Stimulated activated CD8-positive, alpha-beta memory T cell treated with anti-CD3 and anti-CD28 coated beads, Interleukin-2, amount 100 ng/mL, for 48 hours (primary cell): ENCODE results near the gene PTGS1.
A peak's percentile ranks its signal among the peaks of the same experiment; 100 is the strongest.
"Not testable (repeated sequence)": the region's sequence is repeated elsewhere in the genome, so short reads cannot be mapped to it uniquely, and the experiment has no call there.

Experiments used
- DNase-seq, 2 donors: peaks; one replicate each; pipeline ENCODE4 v3.0.0-alpha.2; 2020; ENCODE audit warnings: low read depth in 2 of 2

Gene PTGS1

DNA sequence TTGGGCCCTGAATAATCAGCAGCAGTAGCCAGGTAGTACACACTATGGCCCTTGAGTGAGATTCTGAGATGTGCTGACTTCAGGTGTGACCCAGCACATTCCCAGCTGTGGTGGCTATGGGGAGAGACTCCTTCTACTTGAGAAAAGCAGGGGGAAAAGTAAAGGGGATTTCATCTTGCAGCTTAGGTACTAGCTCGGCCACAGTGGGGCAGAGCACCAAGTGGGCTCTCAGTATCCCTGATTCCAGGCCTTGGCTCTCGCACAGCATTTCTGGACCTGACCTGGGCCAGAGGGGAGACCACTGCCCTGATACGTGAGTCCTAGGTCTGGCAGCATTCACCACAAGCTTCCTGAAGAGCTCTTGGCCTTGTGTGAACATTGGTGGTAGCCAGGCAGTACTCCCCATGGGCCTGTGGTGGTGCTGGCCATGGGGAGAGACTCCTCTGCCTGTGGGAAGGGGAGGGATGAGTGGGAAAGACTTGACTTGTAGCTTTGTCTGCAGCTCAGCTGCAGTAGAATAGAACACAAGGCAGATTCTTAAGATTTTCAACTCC, 27.6 kb downstream of the PTGS1 start:
- DNase-seq: no peak

DNA sequence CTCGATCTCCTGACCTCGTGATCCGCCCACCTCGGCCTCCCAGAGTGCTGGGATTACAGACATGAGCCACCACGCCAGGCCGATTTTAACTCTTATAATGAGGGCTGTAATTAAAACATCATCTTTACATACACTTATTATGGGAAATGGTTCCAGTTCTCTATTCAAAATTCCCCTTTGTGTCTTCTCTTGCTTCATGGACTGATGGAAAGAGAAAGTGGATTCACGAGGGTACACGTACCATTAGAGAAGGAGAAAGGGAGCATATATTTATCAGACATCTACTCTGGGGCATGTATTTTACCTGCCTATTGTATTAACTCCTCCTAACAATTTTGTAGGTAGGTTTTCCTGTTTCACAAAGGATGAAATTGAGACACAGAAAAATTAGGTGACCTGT, 31.1 kb downstream of the PTGS1 start:
- no peak for DNase-seq

DNA sequence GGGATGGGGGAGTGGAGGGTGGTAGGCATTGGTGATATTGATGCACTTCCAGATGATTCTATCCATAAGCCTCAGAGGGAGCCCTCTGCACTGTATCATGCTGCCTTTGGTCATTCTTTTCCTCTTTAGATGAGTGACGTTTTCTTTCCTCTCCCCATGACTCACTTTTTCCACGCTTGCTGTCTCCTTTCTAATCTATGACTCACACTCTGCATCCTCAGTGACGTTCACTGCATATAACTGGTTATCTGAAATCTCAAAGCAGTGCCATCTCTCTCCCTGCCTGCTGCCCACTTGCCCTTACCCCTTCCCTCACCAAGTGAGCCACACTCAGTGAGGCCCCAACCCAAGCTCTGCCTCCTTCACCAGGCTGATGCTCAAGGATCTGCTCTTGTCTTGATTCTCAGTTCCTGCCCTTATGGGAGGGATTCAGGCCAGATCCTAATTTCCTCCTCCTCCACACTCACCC, 31.6 kb downstream of the PTGS1 start:
- DNase-seq: peak; percentile 11 to 13

DNA sequence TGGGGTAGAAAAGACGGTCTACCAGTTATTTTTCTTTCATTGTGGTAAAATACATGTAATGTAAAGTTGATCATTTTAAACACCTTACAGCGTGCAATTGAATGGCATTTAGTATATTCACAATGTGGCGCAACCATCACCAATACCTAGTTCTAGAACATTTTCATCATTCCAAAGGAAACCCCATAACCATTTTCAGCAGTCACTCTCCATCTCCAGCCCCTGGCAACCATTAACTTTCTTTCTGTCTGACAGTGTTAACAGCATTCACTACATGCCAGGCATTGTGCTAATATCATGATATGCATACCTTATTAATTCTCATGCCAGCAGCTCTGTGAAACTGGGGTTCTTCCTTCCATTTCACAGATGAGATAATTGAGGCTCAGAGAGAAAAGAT, 32.0 kb downstream of the PTGS1 start:
- no peak for DNase-seq

DNA sequence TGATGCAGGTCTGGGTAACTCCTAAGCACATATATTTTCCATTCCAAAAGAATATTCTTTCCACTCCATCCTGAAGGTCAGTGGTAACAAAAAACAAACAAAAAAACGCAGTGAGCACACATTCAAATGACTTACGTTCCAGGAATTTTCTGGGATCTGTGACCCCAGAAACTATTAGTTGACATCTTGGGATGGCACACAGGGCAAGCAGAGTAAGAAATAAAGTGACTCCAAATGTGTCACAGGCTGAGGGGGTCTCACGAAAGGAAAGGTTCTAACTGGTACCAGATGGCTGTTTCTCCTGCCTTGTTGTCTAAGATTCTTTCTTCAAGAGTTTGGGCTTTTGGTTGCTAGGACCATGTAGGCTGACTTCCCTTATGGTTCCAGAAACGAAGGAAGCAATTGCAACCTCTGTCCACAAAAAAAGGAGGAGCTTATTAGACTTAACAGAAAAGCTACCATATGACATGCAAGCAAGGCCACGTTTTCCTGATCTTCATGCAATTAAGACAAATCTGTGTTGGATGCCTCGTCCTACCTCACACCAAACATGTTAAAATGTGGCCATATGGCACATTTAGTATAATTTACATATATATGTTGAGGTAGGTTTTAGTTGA, 32.7 kb downstream of the PTGS1 start:
- no peak for DNase-seq

DNA sequence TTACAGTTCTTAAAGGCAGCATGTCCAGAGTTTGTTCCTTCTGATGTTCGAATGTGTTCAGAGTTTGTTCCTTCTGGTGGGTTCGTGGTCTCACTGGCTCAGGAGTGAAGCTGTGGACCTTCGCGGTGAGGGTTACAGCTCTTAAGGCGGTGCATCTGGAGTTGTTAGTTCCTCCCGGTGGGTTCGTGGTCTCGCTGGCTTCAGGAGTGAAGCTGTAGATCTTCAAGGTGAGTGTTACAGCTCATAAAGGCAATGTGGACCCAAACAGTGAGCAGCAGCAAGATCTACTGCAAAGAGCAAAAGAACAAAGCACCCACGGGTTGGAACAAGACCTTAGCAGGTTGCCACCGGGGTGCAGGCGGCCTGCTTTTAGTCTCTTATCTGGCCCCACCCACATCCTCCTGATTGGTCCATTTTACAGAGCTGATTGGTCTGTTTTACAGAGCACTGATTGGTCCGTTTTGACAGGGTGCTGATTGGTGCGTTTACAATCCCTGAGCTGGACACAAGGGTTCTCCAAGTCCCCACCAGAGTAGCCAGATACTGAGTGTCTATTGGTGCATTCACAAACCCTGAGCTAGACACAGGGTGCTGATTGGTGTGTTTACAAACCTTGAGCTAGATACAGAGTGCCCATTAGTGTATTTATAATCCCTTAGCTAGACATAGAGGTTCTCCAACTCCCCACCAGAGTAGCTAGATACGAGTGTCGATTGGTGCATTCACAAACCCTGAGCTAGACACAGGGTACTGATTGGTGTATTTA, 34.7 kb downstream of the PTGS1 start:
- not testable (repeated sequence) for DNase-seq

DNA sequence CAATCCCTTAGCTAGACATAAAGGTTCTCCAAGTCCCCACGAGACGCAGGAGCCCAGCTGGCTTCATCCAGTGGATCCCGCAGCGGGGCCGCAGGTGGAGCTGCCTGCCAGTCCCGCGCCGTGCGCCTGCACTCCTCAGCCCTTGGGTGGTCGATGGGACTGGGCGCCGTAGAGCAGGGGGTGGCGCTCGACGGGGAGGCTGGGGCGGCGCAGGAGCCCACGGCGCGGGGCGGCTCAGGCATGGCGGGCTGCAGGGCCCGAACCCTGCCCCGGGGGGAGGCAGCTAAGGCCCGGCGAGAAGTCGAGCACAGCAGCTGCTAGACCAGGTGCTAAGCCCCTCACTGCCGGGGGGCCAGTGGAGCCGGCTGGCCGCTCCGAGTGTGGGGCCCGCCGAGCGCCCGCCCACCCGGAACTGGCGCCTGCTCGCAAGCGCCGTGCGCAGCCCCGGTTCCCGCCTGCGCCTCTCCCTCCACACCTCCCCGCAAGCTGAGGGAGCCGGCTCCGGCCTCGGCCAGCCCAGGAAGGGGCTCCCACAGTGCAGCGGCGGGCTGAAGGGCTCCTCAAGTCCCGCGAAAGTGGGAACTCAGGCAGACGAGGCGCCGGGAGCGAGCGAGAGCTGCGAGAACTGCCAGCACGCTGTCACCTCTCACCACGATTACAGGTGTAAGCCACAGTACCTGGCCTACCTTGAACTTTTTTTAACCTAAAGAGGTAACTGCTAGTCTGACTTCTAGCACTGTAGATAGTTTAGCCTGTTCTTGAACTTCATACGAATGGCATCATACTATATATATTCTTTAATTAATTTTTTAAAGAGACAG, 35.5 kb downstream of the PTGS1 start:
- no peak for DNase-seq

DNA sequence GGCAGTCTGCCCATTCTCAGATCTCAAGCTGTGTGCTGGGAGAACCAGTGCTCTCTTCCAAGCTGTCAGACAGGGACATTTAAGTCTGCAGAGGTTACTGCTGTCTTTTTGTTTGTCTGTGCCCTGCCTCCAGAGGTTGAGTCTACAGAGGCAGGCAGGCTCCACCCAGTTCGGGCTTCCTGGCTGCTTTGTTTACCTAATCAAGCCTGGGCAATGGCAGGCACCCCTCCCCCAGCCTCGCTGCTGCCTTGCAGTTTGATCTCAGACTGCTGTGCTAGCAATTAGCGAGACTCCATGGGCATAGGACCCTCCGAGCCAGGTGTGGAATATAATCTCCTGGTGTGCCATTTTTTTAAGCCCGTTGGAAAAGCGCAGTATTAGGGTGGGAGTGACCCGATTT, 43.3 kb downstream of the PTGS1 start:
- not testable (repeated sequence) for DNase-seq

DNA sequence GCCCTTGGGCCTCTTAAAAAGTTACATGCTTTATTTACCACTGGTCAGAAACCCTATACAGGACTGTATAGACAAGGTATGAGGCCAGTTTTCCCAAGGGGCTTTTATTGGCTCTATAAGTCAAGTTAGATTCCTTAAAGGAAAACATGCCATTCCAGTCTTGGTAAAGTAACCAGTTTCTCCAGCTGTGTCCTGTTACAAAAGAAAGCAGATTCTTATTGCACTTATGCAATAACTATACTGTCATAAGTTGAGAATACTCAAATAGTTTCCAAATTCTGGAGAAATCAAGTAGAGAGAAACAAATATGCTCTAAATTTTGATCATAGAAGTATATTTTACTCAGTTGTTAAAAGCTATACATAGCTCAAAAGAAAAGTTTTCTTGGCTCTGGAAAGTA, 47.2 kb downstream of the PTGS1 start:
- no peak for DNase-seq

DNA sequence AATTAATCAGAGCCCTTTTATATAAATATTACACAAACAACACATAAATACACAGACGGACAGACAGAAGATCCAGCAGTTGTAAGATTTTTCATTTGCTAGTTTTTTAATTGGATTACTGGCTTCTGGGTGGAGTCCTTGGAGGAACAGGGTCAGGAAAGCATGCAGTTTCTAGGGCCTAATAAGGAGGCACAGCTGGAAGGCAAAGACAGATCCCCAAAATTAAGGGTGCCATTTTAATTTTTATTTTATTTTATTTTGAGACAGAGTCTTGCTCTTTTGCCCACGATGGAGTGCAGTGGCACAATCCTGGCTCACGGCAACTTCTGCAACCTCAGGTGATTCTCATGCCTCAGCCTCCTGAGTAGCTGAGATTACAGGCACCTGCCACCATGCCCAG, 49.5 kb downstream of the PTGS1 start:
- no peak for DNase-seq

DNA sequence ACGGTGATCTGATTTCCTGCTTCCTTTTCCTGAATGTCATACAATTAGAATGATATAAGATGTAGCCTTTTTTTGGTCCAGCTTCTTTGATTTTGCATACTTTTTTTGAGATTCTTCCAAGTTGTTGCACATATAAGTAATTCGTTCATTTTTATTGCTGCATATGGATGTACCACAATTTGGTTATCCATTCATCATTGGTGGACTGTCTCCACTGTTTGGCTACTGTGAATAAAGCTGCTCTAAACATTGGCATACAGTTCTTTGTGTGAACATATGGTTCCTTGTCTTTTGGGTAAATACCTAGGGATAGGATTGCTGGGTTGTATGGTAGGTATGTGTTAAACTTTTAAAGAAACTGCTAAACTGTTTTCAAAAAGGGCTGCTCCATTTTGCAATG, 54.3 kb downstream of the PTGS1 start:
- DNase-seq: no peak

DNA sequence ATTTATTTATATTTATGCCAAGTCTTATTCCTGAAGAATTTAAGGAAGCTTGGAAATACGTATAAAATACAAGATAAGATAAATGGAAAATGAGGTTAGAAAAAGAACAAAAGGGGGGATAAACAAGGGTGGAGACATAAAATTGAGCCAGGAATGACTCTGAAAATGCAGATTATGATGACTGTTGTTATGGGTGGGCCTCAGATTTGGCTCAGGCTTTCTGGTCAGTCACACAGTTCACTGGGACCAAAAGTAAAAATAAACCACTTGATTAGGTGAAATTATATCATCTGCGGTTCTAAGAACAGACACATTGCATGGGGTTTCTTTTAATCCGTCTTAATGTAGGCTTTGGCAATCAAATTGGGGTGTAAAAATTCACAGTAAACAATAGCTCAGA, 55.9 kb downstream of the PTGS1 start:
- no peak for DNase-seq

DNA sequence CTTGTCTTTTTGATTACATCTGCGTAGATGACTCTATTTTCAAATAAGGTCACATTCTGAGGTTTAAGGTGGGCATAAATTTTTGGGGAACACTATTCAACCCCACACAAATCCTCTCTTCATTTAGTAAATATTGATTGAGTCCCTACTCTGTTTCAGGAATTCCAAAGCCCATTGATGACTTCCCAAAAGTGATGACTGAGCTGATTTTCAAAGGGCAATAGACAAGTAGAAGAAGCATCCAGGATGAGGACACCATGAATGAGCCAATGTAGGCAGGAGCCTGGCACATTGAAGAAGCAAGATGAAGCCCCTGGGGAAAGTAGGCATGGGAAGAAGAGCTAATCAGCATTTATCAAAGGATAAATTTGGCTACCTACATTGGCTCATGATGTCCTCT, 71.7 kb downstream of the PTGS1 start:
- no peak for DNase-seq

DNA sequence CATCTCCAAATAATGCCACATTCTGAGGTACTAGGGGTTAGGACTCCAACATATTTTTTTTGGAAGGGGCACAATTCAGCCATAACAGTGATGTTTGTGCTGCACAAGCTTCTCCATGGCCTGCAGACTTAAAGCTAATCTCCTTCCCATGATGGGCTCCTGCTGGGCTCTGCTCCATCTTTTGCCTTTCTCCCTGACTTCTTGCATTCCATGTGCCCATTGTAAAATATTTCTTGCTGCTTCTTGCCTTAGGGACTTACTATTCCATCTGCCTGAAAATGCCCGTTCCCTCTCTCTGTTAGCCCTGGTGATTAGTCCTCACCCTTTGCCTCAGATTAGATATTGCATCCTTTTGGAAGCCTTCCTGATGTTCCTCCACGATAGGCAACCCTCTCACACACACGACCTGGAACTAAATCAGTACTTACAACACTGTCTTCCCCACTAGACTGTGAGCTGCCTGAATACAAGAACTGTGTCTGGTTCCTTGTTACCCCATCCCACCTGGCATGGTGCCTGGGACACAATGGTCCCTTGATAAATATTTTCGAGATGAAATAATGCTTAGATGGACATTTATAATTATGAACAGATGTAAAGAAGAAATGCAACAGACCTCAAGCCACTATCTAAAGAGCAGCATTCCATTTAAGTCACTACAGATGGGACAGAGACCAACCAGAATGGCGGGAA, 73.4 kb downstream of the PTGS1 start:
- DNase-seq: no peak
